ENCODE results near the gene ANTXR2. TPM values are rescaled to one million over a fixed set of nuclear protein-coding genes. Genes with fewer than 3 reads are reported as not detected.

ANTXR2 gene
- polyA plus RNA-seq, 1 experiment: 105 TPM

DNA sequence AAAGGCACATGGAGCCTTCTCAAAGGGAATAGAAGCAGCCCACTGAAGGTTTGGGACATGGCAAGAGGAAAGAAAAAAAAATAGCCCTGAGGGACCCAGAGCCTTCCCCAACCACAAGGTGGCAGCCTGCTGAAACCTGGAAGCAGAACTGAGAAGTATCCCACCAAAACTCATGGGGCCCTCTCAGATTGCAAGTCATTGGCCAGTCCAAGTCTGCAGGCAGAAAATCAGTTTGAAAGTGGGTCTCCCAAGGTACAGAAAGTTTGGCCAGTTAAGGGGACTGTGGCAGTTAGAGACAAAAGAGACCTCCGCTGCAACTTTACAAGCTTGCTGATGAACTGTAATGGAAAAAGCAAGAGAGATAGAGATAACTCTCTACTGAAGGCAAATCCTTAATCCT is 155.8 kb downstream of the ANTXR2 start:
- POLR2A ChIA-PET: no interaction called here
- TF ChIP-seq, protein P1, sequence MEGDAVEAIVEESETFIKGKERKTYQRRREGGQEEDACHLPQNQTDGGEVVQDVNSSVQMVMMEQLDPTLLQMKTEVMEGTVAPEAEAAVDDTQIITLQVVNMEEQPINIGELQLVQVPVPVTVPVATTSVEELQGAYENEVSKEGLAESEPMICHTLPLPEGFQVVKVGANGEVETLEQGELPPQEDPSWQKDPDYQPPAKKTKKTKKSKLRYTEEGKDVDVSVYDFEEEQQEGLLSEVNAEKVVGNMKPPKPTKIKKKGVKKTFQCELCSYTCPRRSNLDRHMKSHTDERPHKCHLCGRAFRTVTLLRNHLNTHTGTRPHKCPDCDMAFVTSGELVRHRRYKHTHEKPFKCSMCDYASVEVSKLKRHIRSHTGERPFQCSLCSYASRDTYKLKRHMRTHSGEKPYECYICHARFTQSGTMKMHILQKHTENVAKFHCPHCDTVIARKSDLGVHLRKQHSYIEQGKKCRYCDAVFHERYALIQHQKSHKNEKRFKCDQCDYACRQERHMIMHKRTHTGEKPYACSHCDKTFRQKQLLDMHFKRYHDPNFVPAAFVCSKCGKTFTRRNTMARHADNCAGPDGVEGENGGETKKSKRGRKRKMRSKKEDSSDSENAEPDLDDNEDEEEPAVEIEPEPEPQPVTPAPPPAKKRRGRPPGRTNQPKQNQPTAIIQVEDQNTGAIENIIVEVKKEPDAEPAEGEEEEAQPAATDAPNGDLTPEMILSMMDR (IDR thresholded peaks at IDR 0.05; ENCODE audit: low read depth, low read length): peak; percentile 57
- no peaks in the 10 kb centered on the region for H3K9me3 ChIP-seq (ENCODE audit: control insufficient read depth, insufficient read depth, low read length)
- H3K4me3 ChIP-seq (ENCODE audit: low read depth, low read length): no peak overlapping the region
- CTCF ChIA-PET: interaction anchor here (0.7 to 1.2 kb wide), 4 partner anchors 12 to 965 kb away, joined by 3 to 4 read pairs (median 3); no protein-coding TSS in a partner anchor
- no peak overlapping the region for H3K27ac ChIP-seq (ENCODE audit: low read depth, low read length)
- DNase-seq (ENCODE audit: low read depth, low spot score): no peak
- no peaks in the 10 kb centered on the region for H3K27me3 ChIP-seq (ENCODE audit: control insufficient read depth, insufficient read depth, low read length)

DNA sequence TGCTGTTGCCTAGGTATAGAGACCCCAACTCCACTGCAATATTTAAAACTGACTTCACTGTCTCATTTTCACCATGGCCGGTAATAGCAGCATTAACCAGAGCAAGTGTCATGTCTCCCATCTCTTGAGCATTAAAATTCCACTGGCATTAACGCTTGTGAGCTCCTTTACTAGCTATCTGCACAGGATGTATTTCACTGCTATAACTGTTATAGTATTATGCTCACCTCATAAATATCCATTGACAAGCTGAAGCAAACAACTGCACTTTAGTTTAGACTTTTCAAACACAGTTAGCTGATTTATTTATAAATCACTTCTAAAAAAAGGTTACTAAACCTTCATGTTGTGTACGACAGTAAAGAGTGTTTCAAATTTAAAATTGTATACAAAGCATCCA is 157.8 kb downstream of the ANTXR2 start:
- ChIA-PET POLR2A (no interaction called here), CTCF (interaction anchor here (1.0 kb wide), 1 partner anchor 270 kb away, joined by 3 read pairs; no protein-coding TSS in a partner anchor)
- TF ChIP-seq, protein P1 (IDR thresholded peaks at IDR 0.05; ENCODE audit: low read depth, low read length): no peak
- no peak for DNase-seq (ENCODE audit: low read depth, low spot score)
- no peaks in the 10 kb centered on the region for H3K27me3 ChIP-seq (ENCODE audit: control insufficient read depth, insufficient read depth, low read length)
- no peak overlapping the region for H3K27ac ChIP-seq (ENCODE audit: low read depth, low read length)
- no peaks in the 10 kb centered on the region for H3K9me3 ChIP-seq (ENCODE audit: control insufficient read depth, insufficient read depth, low read length)
- no peak overlapping the region for H3K4me3 ChIP-seq (ENCODE audit: low read depth, low read length)

DNA sequence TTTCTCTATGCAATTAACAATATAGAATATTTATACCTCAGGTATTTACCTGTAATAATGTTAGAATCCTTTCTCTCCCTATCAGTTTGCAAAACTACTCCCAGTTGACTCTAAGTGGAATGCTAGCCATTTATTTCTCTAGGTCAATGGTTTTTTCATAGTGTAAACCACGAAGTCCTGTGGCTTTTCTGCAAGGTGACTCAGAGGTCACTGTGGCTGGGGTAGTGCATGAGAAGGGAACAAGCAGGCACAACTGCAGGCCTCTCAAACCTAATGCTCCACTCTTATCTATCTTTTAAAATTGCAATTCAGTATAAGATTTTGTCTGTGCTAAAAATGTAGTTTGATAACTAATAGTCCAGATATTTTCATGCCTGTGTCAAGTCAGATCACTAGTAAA is 159.4 kb downstream of the ANTXR2 start:
- POLR2A ChIA-PET: no interaction called here
- H3K9me3 ChIP-seq (ENCODE audit: control insufficient read depth, insufficient read depth, low read length): no peaks in the 10 kb centered on the region
- H3K27ac ChIP-seq (ENCODE audit: low read depth, low read length): no peak overlapping the region
- no peak overlapping the region for H3K4me3 ChIP-seq (ENCODE audit: low read depth, low read length)
- H3K27me3 ChIP-seq (ENCODE audit: control insufficient read depth, insufficient read depth, low read length): no peaks in the 10 kb centered on the region
- peak; percentile 11 for DNase-seq (ENCODE audit: low read depth, low spot score)
- TF ChIP-seq, protein P1 (IDR thresholded peaks at IDR 0.05; ENCODE audit: low read depth, low read length): no peak
- CTCF ChIA-PET: no interaction called here

DNA sequence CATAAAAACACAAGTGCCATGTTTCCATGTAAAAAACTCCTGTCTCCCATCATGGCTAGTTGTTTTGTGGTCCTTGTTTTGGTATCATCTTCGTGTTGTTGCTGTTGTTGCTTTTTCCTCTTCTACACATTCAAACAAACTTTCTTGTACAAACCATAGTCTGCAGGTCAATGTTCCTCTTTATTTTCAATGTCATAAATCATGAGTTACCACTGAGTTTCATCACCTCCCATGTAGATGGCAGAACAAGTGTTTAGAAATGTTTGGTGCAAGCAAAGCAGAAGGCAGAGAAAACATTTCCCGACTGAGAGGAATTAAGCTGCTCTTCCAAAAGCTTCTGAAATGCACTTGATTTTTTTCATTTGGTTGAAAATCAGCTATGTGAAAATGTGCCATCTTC is 166.0 kb downstream of the ANTXR2 start:
- Histone ChIP-seq H3K4me3 (ENCODE audit: low read depth, low read length) (no peak overlapping the region), H3K9me3 (ENCODE audit: control insufficient read depth, insufficient read depth, low read length) (no peaks in the 10 kb centered on the region), H3K27ac (ENCODE audit: low read depth, low read length) (no peak overlapping the region), H3K27me3 (ENCODE audit: control insufficient read depth, insufficient read depth, low read length) (no peaks in the 10 kb centered on the region)
- CTCF ChIA-PET: no interaction called here
- TF ChIP-seq, protein P1 (IDR thresholded peaks at IDR 0.05; ENCODE audit: low read depth, low read length): no peak
- DNase-seq (ENCODE audit: low read depth, low spot score): no peak
- POLR2A ChIA-PET: no interaction called here

DNA sequence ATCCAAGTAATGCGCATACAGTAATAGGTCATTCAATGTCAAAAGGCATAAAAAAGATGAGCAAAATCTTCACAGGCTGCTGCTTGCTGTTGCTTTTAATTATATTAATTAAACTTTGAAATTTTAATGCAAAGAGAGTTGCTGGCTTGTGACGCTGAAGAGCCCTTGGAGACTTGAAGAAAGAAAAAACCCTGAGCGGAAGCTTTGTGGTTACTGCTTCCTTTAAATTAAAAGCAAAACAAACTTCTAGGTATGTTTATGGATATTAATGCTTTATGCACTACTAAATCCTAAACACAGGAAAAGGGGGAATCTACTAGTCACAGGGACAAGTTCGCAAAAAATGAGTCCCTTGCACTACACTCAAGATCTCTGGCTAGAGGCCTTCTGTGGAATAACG is 166.7 kb downstream of the ANTXR2 start:
- Histone ChIP-seq H3K4me3 (ENCODE audit: low read depth, low read length) (no peak overlapping the region), H3K27ac (ENCODE audit: low read depth, low read length) (no peak overlapping the region), H3K27me3 (ENCODE audit: control insufficient read depth, insufficient read depth, low read length) (no peaks in the 10 kb centered on the region), H3K9me3 (ENCODE audit: control insufficient read depth, insufficient read depth, low read length) (no peaks in the 10 kb centered on the region)
- ChIA-PET POLR2A (no interaction called here), CTCF (no interaction called here)
- no peak for DNase-seq (ENCODE audit: low read depth, low spot score)
- TF ChIP-seq, protein P1 (IDR thresholded peaks at IDR 0.05; ENCODE audit: low read depth, low read length): no peak
